Spleen (tissue), 7 donors: Measurements from ENCODE around the gene CTXN1.

Experiments
- POLR2A ChIP-seq, 3 donors: fragments of 450-650 bp; IDR thresholded peaks; one replicate each; pipeline ENCODE4 v1.5.1; 2017; ENCODE audit warnings: antibody characterized with exemption in 3 of 3, mild to moderate bottlenecking in 1 of 3
- POLR2AphosphoS5 ChIP-seq, 3 donors: sonication (generic); formaldehyde crosslinking; IDR thresholded peaks; one replicate each; pipeline ENCODE4 v1.5.1; 2017; ENCODE audit warnings: antibody characterized with exemption in 3 of 3
- TF ChIP-seq, protein P1 (sequence below), 11 experiments: fragments of 200-600 bp in 7 of 11; fragments of 450-650 bp in 4 of 11; sonication (generic) in 4 of 11; IDR thresholded peaks in 8 of 11; conservative IDR thresholded peaks in 3 of 11; 1 replicate in 7 of 11; 2 replicates in 4 of 11; pipeline versions ENCODE4 v1.4.0 to v1.8.0; 2016 to 2021; ENCODE audit warnings: antibody characterized with exemption in 11 of 11, inconsistent platforms in 4 of 11, mild to moderate bottlenecking in 1 of 11
- donor health status: DM: no; HTN: no; CAD: no; lungs with moderate emphysema.
- donor health status: DM: no; HTN: no; CAD: no.
- donor health status: DM: no; HTN: no; CAD: no.

GRCh38 chr19:7905268-7905667 is 20.7 kb downstream of the CTXN1 start:
- TF ChIP-seq, protein P1, sequence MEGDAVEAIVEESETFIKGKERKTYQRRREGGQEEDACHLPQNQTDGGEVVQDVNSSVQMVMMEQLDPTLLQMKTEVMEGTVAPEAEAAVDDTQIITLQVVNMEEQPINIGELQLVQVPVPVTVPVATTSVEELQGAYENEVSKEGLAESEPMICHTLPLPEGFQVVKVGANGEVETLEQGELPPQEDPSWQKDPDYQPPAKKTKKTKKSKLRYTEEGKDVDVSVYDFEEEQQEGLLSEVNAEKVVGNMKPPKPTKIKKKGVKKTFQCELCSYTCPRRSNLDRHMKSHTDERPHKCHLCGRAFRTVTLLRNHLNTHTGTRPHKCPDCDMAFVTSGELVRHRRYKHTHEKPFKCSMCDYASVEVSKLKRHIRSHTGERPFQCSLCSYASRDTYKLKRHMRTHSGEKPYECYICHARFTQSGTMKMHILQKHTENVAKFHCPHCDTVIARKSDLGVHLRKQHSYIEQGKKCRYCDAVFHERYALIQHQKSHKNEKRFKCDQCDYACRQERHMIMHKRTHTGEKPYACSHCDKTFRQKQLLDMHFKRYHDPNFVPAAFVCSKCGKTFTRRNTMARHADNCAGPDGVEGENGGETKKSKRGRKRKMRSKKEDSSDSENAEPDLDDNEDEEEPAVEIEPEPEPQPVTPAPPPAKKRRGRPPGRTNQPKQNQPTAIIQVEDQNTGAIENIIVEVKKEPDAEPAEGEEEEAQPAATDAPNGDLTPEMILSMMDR (IDR thresholded peaks at IDR 0.05 in 8 of 11, conservative IDR thresholded peaks at IDR 0.05 in 3 of 11): no peak
- TF ChIP-seq POLR2A (IDR thresholded peaks at IDR 0.05) (no peak), POLR2AphosphoS5 (IDR thresholded peaks at IDR 0.05) (no peak)
